Colon (tissue), 2 donors: Measurements from ENCODE around the gene PRKACA.
"Not testable (repeated sequence)": the region's sequence is repeated elsewhere in the genome, so short reads cannot be mapped to it uniquely, and the experiment has no call there.

ENCODE experiments used
- FAIRE-seq: peaks from 2 replicates; lab custom pipeline; 2012; peaks lifted over from hg19 to GRCh38; lab: Jason Lieb, UNC
- donor health status: control.
- donor health status: control.

PRKACA gene

DNA sequence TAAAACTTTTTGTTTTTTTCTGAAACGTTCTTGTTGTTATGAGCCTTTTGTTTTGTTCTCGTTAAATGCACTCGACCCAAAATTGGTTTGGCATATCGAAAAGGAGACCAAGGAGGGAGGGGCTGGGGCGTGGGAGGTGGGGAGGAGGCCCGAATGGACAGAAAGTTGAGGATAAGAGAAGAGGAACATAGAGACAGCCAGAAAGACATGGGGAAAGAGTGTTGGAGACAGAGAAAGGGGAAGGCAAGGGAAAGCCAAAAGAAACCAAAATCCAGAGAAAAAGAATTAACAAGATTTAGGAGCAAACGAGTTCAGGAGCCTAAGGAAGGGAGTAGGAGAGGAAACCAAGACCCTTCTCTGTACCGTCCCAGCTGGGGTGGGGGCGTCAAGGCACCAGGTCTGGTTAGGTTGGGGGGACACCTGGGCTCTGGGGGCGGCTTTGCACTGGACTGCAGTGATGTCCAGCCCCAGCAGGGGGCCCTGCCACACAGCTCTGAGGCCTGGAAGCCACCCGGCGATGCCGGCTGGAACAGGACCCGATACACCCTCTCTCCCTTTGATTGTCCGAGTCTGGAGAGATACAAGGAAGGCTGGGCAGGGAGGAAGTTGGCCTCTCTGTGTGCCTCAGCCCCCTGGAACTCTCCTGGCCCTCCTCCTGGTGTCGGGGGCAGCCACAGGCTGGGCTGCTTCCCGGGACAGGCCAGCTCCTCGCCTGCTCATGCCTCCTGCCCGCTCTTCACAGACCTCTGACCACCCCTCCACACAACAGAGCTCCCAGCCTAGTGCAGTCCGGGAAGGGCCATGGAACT is 30.4 kb upstream of the PRKACA start:
- FAIRE-seq: no peak

- no peak for FAIRE-seq
Measured at GRCh38 chr19:14146789-14147216, 29.2 kb upstream of the PRKACA start.

DNA sequence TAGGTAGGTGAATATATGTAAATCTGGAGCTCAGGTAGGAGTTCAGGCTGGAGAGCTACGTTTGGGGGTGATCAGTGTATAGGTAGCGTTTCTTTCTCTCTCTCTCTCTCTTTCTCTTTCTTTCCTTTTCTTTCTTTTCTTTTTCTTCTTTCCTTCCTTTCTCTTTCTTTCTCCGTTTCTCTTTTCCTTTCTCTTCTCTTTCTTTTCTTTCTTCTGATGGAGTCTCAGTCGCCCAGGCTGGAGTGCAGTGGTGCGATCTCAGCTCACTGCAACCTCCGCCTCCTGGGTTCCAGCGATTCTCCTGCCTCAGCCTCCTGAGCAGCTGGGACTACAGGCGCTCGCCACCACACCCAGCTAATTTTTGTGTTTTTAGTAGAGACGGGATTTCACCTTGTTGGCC is 28.6 kb upstream of the PRKACA start:
- FAIRE-seq: not testable (repeated sequence)

DNA sequence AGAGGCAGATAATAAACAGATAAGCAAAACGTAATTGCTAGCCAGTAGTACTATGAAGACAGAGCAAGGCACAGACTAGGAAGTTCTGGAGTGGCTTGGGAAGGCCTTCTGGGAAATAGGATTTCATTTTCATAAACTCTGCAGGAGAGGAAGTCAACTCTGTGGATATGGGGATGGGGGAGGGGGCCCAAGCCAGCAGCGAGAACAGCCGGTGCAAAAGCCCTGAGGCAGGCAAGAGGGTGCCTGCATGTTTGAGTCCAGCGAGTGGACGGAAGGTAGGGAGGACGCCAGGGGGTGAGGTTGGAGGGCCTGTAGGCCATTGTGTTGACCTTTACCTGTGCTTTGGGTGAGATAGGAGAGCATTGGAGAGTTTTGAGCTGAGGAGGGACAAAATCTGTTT is 27.8 kb upstream of the PRKACA start:
- FAIRE-seq: no peak

GRCh38 chr19:14142262-14143190 is 25.0 kb upstream of the PRKACA start:
- FAIRE-seq: no peak

- FAIRE-seq: no peak
Measured at GRCh38 chr19:14141041-14141440, 23.5 kb upstream of the PRKACA start.

- no peak for FAIRE-seq
Measured at GRCh38 chr19:14139944-14140343, 22.4 kb upstream of the PRKACA start.

DNA sequence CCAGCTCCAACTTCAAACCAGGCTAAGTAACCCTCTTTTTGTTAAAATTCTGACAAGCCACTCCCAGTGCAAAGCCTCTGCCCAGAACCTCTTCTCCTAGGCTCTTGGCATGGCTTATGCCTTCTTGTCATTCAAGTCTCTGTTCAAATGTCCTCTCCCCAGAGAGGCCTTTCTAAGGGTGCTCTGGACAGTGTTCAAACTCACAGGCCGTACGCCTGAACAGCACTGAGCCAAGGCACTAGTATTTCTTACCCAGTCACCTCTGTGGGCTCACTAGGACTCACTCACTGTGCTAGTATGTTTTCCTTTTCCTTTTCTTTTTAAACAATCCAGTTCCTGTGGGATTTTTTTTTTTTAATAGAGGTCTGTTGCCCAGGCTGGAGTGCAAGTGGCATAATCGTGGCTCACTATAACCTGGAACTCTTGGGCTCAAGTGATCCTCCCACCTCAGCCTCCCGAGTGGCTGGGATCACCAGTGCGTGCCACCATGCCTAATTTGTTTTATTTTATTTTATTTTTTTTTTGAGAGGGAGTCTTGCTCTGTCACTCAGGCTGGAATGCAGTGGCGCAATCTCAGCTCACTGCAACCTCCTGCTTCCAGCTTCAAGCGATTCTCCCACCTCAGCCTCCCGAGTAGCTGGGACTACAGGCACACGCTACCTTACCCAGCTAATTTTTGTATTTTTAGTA is 21.2 kb upstream of the PRKACA start:
- FAIRE-seq: no peak

GRCh38 chr19:14136509-14137281 is 19.1 kb upstream of the PRKACA start, which contains the start of gene ASF1B:
Gene ASF1B, minus strand, starts transcription at chr19:14136589. Its CDS starts 133 bp downstream, at chr19:14136456.
- FAIRE-seq: peak; percentile 84

- FAIRE-seq: no peak
Measured at GRCh38 chr19:14135985-14136508, 18.5 kb upstream of the PRKACA start.

DNA sequence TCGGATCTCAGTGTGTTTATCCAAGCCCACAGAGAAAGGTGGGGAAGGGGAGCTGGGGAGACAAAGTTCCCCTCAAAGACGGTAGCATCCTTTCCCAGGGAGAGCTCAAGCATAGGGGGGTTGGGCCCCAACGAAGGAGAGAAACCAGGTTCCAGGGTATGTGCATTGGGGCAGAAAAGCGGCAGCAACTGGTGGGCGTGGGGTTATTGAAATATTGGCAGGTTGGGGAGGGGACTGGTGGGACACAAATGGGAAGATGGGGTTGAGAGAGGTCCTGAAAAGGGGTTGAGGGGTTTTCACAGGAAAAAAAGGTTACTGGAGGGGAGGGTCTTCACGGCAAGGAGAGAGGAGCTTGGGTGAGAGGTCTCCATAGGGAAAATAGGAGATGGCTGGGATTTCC is 17.8 kb upstream of the PRKACA start:
- FAIRE-seq: no peak

DNA sequence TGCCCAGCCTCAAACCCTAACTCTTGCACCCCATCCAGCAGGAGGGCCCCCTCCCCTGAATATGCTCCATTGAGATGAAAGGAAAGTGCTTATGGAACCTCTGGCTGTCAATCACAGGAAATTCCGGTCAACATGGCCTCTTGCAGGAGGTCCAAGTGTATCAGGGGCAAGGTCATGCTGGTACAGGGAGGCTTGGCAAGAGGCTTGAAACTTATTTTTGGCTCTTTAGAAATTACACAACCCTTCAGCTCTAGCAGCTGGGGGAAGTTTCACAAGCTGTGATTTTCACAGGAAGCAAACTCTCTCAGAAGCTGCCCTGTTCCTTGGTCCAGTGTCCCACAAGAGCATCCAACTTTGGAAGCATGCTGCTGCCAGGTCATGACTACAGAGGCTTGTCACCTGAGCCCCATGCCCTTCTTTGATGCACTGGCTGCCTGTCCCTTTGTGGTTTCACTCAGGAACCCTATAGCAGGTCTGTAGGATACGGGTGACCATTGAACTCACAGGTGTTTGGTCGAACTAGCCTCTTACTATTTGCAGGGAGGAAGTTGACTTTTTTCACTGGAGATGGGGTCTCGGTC is 10.5 kb upstream of the PRKACA start:
- no peak for FAIRE-seq

DNA sequence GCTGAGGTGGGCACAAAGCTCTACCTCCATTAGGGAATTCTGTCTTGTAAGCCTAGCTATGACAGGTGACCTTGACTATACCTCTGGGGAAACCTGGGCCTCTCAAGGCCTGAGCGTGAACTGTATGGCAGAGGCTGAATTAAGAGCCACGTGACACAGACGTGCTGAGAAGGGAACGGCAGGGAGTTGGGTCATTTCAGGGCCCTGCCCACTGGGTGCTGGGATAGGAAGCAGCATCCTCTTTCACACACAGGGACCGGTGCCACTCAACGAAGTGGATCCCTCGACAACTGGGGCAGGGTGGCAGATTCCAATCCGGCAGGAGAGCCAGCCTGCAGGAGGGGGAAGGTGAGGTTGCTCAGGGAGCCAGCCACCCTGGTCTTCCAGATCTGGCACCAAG is 9.6 kb upstream of the PRKACA start:
- no peak for FAIRE-seq

GRCh38 chr19:14122924-14123323 is 5.4 kb upstream of the PRKACA start:
- no peak for FAIRE-seq

DNA sequence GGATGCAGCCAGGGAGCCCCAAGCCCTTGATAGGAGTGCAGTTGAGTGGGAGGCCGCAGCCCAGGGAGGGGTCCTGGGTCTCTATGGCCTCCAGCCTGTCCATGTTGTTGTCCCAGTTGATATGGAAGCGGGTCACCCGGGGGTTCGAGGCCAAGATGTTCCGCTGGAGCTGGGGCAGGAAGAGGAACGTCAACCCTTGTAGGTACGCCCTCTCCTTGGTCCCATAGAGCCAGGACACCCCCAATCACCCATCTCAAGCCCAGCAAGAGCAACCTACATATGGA is 2.9 kb upstream of the PRKACA start:
- FAIRE-seq: no peak

- no peak for FAIRE-seq
Measured at GRCh38 chr19:14119644-14120496, 2.3 kb upstream of the PRKACA start.

- no peak for FAIRE-seq
Measured at GRCh38 chr19:14119146-14119545, 1.6 kb upstream of the PRKACA start.

DNA sequence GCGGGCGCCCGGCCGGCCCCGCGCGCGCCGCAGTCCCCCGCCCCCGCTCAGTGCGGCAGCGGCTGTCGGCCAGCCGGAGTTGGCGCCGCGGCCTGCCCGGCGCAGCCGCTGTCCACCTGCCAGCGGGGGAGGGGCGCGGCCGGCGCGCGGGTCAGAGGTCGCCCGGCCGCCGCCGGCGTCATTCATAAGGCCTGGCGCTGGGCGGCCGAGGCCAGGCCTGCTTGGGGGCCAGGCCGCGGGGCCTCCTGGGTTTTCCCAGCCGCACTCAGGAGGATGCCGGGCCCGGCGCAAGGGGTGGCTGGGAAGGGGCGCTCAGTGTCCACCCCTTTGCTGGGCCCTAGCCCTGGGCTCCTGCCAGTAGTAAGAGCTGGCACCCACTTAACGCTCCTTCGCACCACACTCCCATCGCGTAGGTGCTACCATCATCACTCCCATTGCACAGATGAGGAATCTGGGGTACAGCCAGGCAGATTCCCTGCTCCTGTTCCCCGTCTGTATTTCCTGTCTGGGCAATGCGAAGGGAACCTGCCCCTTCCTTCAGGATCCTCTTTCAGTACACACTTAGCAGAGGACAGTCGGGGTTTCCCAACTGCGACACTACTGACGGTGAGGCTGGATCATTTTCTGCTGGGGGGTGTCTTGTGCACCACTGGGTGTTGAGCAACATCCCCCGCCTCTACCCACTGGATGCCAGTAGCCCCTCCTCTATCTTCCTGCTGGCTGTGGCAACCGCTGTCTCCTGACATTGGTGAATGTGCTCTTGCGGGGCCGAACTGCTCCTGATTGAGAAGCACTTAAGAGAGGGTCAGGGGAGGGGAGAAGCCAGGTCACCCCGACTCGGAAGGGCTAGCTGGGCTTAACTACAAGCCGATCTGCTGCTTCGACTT is 846 bp upstream of the PRKACA start:
- no peak for FAIRE-seq

DNA sequence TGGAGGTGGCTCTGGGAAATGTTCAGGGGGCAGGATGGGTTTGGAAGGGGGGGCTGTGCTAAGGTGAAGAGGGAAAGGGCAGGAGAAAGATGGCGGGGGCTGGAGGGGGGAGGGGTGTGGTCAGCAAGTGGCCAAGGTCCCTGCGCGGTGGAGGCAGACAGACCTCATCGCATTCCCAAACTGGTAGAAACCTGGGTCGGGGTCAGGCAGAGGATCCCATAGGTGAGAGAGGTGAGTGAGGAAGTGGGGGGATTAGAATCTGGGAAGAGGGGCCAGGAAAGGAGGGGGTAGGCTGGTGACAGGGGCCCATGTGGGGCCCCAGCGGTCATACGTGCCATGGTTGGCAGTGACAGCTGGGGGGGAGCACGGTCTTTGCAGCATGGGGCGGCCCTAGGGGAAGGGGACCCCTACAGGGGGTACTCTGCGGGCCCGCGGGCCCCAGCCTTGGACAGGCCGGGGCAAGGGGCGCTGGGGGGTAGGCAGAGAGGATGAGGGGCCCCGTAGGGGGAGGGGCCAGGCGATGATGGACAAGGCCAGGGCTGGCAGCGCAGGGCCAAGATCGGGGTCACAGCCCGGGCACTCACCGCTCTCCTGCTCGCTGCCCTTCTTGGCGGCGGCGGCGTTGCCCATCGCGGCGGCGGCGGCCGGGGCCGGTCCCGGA is 514 bp downstream of the PRKACA start:
- FAIRE-seq: no peak
